Activated CD4-positive, alpha-beta memory T cell treated with anti-CD3 and anti-CD28 coated beads for 36 hours (primary cell): Measurements from ENCODE around the gene NEIL1. TPM values are rescaled to one million over a fixed set of nuclear protein-coding genes. Genes with fewer than 3 reads are reported as not detected.

Source experiments
- CTCF ChIA-PET: fragments of 350-600 bp; sonication (Branson Sonifier 250); formaldehyde crosslinking; loops from one replicate; lab custom pipeline; 2021; ENCODE audit warnings: antibody characterized with exemption, inconsistent platforms; lab: Charles Lee
- POLR2A ChIA-PET: fragments of 350-600 bp; sonication (Branson Sonifier 250); formaldehyde crosslinking; loops from one replicate; lab custom pipeline; 2021; ENCODE audit warnings: antibody characterized with exemption; lab: Charles Lee
- DNase-seq: peaks from one replicate; pipeline ENCODE4 v3.0.0-alpha.2; 2020
- H3K27ac Mint-ChIP-seq: one replicate; pipeline ENCODE4 v1.8.0; 2021; ENCODE audit warnings: mixed read lengths
- H3K27me3 Mint-ChIP-seq: one replicate; pipeline ENCODE4 v1.8.0; 2021; ENCODE audit warnings: mixed read lengths
- H3K36me3 Mint-ChIP-seq: one replicate; pipeline ENCODE4 v1.8.0; 2021; ENCODE audit warnings: mixed read lengths
- H3K4me1 Mint-ChIP-seq: one replicate; pipeline ENCODE4 v1.8.0; 2021; ENCODE audit warnings: low read depth, mixed read lengths
- H3K4me3 Mint-ChIP-seq: one replicate; pipeline ENCODE4 v1.8.0; 2021; ENCODE audit warnings: mild to moderate bottlenecking, mixed read lengths
- H3K9me3 Mint-ChIP-seq: one replicate; pipeline ENCODE4 v1.8.0; 2021; ENCODE audit warnings: mixed read lengths
- intact Hi-C: fragments of 100-400 bp; cut with micrococcal nuclease; formaldehyde crosslinking; loops from one replicate; pipeline ENCODE4 v1.15.1; 2023
- total RNA-seq, 2 experiments: library from RNA; stranded (reverse); gene quantifications; one replicate each; pipeline ENCODE4 v1.2.3, GENCODE V29; 2021

NEIL1 gene
- total RNA-seq, 2 experiments from 2014 or later, result 9.8 to 10.1 TPM

GRCh38 chr15:75360391-75360790 is 13.6 kb downstream of the NEIL1 start:
- no peak for DNase-seq
- Mint-ChIP-seq H3K4me3 (no peak overlapping the region), H3K27me3 (no peaks in the 10 kb centered on the region), H3K9me3 (no peaks in the 10 kb centered on the region), H3K4me1 (no peaks in the 10 kb centered on the region), H3K36me3 (peaks cover 26% of the 10 kb centered on the region), H3K27ac (no peak overlapping the region)
- ChIA-PET CTCF (no interaction called here), POLR2A (no interaction called here)
- intact Hi-C loops, result no loop called here

DNA sequence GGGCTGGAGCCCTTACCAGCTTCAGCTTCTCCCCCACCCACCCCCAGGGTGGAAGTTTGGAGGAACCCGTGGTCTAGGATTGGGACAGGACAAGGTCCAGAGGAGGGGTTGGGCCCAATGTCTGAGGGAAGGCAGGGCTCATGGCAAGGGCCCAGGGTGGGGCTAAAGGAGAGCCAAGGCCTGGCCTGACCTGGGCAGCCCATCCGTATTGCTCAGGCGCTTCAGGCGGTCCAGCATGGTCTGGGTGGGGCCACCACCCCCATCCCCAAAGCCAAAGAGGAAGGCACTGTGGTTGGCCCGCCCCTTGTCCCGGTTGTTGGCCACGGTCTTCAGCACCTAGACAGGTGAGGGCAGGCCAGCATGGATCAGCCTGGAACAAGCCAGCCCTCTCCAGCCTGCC is 14.0 kb downstream of the NEIL1 start:
- Mint-ChIP-seq H3K36me3 (peaks cover 26% of the 10 kb centered on the region), H3K27ac (no peak overlapping the region), H3K4me3 (no peak overlapping the region), H3K27me3 (no peaks in the 10 kb centered on the region), H3K9me3 (no peaks in the 10 kb centered on the region), H3K4me1 (no peaks in the 10 kb centered on the region)
- ChIA-PET CTCF (no interaction called here), POLR2A (no interaction called here)
- intact Hi-C loops, result no loop called here
- DNase-seq, result no peak

DNA sequence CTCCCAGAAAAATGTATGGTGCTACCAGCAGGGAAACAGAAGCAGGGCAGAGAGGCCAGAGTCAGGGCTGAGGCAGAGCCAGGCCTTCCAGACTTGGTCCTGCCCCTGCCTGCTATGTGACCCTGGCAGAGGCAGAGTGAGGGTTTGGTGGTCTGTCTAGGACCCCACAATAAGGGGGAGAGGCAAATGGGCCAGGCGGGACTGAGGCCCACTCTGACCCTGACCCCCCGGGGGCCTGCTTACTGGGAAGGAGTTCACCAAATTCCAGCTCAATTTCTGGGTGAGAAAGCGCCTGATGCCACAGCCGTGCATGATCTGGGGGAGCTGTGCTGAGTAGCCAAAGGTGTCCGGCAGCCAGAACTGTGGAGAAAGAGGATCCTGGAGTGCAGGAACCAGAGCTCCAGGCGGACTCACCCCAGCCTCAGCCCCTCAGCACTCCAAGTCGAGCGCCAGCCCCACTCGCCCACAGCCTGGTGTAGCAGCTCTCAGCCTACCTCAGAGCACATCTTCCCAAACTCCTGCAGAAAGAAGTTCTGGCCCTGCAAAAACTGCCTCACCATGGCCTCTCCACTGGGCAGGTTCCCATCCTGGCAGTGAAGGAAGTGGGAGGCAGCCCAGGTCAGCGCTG is 14.6 kb downstream of the NEIL1 start:
- POLR2A ChIA-PET, result no interaction called here
- Mint-ChIP-seq H3K4me3 (no peak overlapping the region), H3K4me1 (no peaks in the 10 kb centered on the region), H3K36me3 (peaks cover 26% of the 10 kb centered on the region), H3K9me3 (no peaks in the 10 kb centered on the region), H3K27me3 (no peaks in the 10 kb centered on the region), H3K27ac (no peak overlapping the region)
- CTCF ChIA-PET, result interaction anchor here (0.6 kb wide), 1 partner anchor 1097 kb away, joined by 4 read pairs; no protein-coding TSS in a partner anchor
- intact Hi-C loops, result no loop called here
- DNase-seq, result no peak

- ChIA-PET CTCF (interaction anchor here (0.6 kb wide), 1 partner anchor 1097 kb away, joined by 4 read pairs; no protein-coding TSS in a partner anchor), POLR2A (interaction anchor here (1.3 kb wide), 1 partner anchor 9 kb away, joined by 5 read pairs; no protein-coding TSS in a partner anchor)
- no peak overlapping the region for H3K4me3 Mint-ChIP-seq
Observed at GRCh38 chr15:75361989-75362641, 15.3 kb downstream of the NEIL1 start.

GRCh38 chr15:75362642-75363249 is 15.9 kb downstream of the NEIL1 start:
- CTCF ChIA-PET, result no interaction called here
- no peak for DNase-seq
- Mint-ChIP-seq H3K9me3 (no peaks in the 10 kb centered on the region), H3K27ac (no peak overlapping the region), H3K4me1 (peaks cover 8% of the 10 kb centered on the region), H3K27me3 (no peaks in the 10 kb centered on the region), H3K4me3 (no peak overlapping the region), H3K36me3 (peaks cover 26% of the 10 kb centered on the region)
- intact Hi-C loops, result no loop called here
- POLR2A ChIA-PET, result interaction anchor here (1.3 kb wide), 1 partner anchor 9 kb away, joined by 5 read pairs; no protein-coding TSS in a partner anchor

More at GRCh38 chr15:75361989-75362641, 15.3 kb downstream of the NEIL1 start:
- H3K4me1 Mint-ChIP-seq, result peaks cover 2% of the 10 kb centered on the region
- peaks cover 26% of the 10 kb centered on the region for H3K36me3 Mint-ChIP-seq
- H3K27ac Mint-ChIP-seq, result no peak overlapping the region
- no peak for DNase-seq
- no peaks in the 10 kb centered on the region for H3K27me3 Mint-ChIP-seq
- H3K9me3 Mint-ChIP-seq, result no peaks in the 10 kb centered on the region
- intact Hi-C loops, result no loop called here

DNA sequence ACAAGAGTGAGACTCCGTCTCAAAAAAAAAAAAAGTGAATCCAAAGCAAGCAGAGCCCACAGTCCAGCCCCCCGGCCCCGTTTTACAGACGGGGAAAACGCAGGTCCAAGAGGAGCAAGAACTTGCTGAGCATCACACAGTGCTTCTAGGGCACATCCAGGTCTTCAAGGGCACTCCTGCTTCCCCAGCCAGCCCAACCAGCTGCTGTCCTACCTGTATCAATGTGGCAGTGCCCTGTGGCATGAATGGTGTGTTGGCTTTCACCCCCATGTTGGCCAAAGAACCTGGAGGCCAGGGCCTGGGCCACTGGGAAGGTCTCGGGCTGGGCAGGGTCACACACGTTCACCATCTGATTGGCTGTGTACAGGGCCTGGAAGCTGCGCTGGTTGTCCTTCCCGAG is 16.9 kb downstream of the NEIL1 start:
- Mint-ChIP-seq H3K27ac (no peak overlapping the region), H3K36me3 (peaks cover 25% of the 10 kb centered on the region), H3K27me3 (no peaks in the 10 kb centered on the region), H3K4me3 (no peak overlapping the region), H3K4me1 (peaks cover 10% of the 10 kb centered on the region), H3K9me3 (no peaks in the 10 kb centered on the region)
- no peak for DNase-seq
- ChIA-PET CTCF (no interaction called here), POLR2A (interaction anchor here (1.3 kb wide), 1 partner anchor 10 kb away, joined by 5 read pairs; no protein-coding TSS in a partner anchor)
- intact Hi-C loops, result no loop called here

DNA sequence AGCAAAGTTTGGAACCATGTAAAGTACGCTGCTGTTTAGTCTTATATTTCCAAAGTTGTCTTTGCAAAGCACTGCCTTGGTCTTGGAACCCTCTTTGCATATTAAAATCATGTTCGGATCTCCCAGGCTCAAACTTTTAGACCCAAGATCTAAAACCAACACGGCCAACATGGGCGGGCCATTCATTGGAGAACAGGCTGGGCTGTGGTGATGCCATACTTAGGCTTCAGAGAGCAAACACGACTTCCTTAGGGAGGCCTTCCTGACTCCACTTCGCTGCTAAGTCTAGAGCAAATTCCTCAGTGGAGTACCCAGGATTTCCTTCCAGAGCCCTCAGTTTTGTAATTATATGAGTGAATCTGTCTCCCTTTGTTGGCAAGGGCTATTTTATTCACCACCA is 18.0 kb downstream of the NEIL1 start:
- no peak for DNase-seq
- Mint-ChIP-seq H3K27me3 (no peaks in the 10 kb centered on the region), H3K9me3 (no peaks in the 10 kb centered on the region), H3K4me1 (peaks cover 21% of the 10 kb centered on the region), H3K4me3 (no peak overlapping the region), H3K36me3 (peaks cover 26% of the 10 kb centered on the region), H3K27ac (no peak overlapping the region)
- POLR2A ChIA-PET, result no interaction called here
- intact Hi-C loops, result no loop called here
- CTCF ChIA-PET, result no interaction called here

- Mint-ChIP-seq H3K27ac (no peak overlapping the region), H3K9me3 (no peaks in the 10 kb centered on the region), H3K4me1 (peaks cover 23% of the 10 kb centered on the region), H3K27me3 (no peaks in the 10 kb centered on the region), H3K4me3 (no peak overlapping the region), H3K36me3 (peaks cover 23% of the 10 kb centered on the region)
- DNase-seq, result no peak
- intact Hi-C loops, result no loop called here
- ChIA-PET POLR2A (interaction anchor here (0.6 kb wide), 1 partner anchor 31 kb away, joined by 4 read pairs; no protein-coding TSS in a partner anchor), CTCF (interaction anchor here (3.0 to 4.5 kb wide), 3 partner anchors 12 to 317 kb away, joined by 9 to 87 read pairs (median 45); partner anchors contain the start of gene SIN3A)
Observed at GRCh38 chr15:75366163-75366562, 19.3 kb downstream of the NEIL1 start.

DNA sequence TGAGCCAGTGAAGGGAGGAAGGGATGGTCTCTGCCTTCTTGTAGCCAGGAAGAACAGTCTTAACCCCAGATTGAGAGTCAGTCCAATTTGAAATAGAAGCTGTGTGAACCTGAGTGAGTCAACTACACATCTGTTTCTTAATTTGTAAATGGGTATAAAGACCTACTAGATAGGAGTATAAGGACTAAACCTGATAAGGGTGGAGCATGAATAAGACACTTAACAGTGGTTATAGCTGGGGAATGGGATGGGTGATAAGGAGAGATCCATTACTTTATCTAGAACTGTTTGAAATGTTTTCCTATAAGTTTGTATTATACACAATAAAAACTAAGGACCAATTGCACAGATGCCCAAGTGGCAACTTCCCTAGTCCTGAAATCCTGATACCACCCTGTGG is 20.2 kb downstream of the NEIL1 start:
- Mint-ChIP-seq H3K4me1 (peaks cover 23% of the 10 kb centered on the region), H3K27ac (peak overlapping the region; percentile 10), H3K27me3 (no peaks in the 10 kb centered on the region), H3K4me3 (peak overlapping the region; percentile 90), H3K36me3 (peaks cover 25% of the 10 kb centered on the region), H3K9me3 (no peaks in the 10 kb centered on the region)
- DNase-seq, result no peak
- CTCF ChIA-PET, result interaction anchor here (0.6 to 4.5 kb wide), 26 partner anchors 10 to 477 kb away, joined by 3 to 87 read pairs (median 9); partner anchors contain the start of genes COMMD4, IMP3, NEIL1 and SIN3A
- POLR2A ChIA-PET, result interaction anchor here (0.5 to 3.3 kb wide), 5 partner anchors 10 to 280 kb away, joined by 3 to 86 read pairs (median 4); partner anchors contain the start of gene SIN3A
- intact Hi-C loops, result no loop called here

DNA sequence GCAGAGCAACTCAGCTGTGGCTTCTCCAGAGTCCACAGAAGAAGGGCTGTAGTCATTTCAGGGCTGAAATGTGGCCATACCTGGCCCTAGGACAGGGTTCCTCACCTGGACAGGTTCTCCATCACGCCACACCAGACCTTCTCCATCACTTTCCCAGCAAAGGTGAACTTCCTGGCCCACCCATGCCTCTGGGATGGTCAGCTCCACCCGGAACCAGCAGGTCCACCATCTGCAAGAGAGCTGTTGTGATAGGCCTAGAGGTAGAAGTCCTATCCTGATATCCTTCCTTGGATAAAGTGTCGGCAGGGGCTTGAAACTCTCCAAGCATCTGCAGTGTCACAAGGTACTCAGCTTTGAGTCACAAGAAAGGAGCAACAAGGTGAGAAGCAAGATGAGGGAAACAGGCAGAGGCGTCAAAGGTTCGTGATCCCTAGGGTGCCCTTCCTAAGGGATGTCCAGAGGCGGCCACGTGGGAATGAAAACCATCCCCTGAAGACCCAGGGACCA is 20.6 kb downstream of the NEIL1 start:
- H3K27me3 Mint-ChIP-seq, result no peaks in the 10 kb centered on the region
- DNase-seq, result no peak
- ChIA-PET POLR2A (interaction anchor here (0.6 to 3.3 kb wide), 22 partner anchors 9 to 536 kb away, joined by 3 to 86 read pairs (median 4); partner anchors contain the start of genes C15orf39, COMMD4, FAM219B and FBXO22), CTCF (interaction anchor here (0.6 to 4.5 kb wide), 48 partner anchors 11 to 1373 kb away, joined by 3 to 87 read pairs (median 6); partner anchors contain the start of genes COMMD4, IMP3, NEIL1 and PML)
- H3K4me3 Mint-ChIP-seq, result peak overlapping the region; percentile 90
- peaks cover 25% of the 10 kb centered on the region for H3K36me3 Mint-ChIP-seq
- peaks cover 23% of the 10 kb centered on the region for H3K4me1 Mint-ChIP-seq
- peak overlapping the region; percentile 93 for H3K27ac Mint-ChIP-seq
- intact Hi-C loops, result no loop called here
- no peaks in the 10 kb centered on the region for H3K9me3 Mint-ChIP-seq

DNA sequence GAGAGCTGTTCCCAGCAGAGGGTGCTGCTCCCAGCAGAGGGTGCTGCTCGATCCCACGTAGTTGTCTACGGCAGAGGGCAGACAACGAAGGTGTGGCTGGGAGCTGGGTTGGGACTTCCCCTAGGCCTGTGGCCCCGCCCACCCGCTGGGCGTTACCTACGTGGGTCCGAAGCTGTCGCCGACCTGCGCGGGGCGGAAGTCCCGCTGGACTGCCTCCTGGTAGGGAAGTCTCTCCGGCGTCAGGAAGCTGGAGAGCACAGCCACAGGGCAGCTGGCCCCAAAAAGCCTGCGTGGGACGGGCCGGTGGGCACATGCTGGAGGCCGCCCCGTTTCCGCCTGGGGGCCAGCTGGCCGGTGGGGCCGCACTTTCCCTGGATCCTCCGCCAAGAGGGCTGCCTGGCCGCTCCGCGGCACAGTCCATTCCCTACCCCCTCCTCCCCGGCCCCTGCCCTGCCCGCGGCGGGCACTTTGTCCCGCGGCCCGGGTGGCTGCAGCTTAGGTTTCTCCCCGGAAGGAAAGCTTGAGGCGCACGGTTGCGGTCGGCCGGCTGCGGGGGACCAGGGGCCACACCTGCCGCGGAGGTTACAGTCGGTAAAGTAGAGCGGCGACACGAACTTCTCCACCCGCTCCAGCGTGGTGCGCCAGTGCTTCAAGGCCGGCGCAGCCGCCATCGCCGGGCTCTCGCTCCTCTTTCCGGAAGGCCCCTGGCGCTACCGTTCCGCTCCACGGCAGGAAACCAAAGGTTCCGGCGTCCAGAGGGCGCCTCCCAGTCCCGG is 21.3 kb downstream of the NEIL1 start, which contains the start of gene MAN2C1:
MAN2C1 (minus strand) TSS at position 695 of the 776 bp plus-strand sequence; CDS start at position 671, 24 bp downstream.
- POLR2A ChIA-PET, result interaction anchor here (0.6 to 3.3 kb wide), 29 partner anchors 9 to 536 kb away, joined by 3 to 86 read pairs (median 4); partner anchors contain the start of genes C15orf39, COMMD4, FAM219B and FBXO22

More for the DNA sequence above, 21.3 kb downstream of the NEIL1 start, which contains the start of gene MAN2C1:
- H3K27ac Mint-ChIP-seq, result peak within 1 kb of the TSS; percentile 93
- H3K9me3 Mint-ChIP-seq, result no peaks in the 10 kb centered on the region
- DNase-seq, result peak; percentile 96
- peaks cover 23% of the 10 kb centered on the region for H3K4me1 Mint-ChIP-seq
- intact Hi-C loops, result loop anchor here (1.0 to 2.0 kb wide), 4 partner anchors 84 to 315 kb away; partner anchors contain the start of genes IMP3 and SNUPN
- no peaks in the 10 kb centered on the region for H3K27me3 Mint-ChIP-seq
- H3K4me3 Mint-ChIP-seq, result peak within 1 kb of the TSS; percentile 90
- CTCF ChIA-PET, result interaction anchor here (0.6 to 4.5 kb wide), 53 partner anchors 9 to 1374 kb away, joined by 3 to 87 read pairs (median 5); partner anchors contain the start of genes COMMD4, IMP3, NEIL1 and PML
- peaks cover 27% of the 10 kb centered on the region for H3K36me3 Mint-ChIP-seq
